Eye (tissue), 1 donor: ENCODE measurements around the gene PFKP.
A peak's percentile ranks its signal among the peaks of the same experiment; 100 is the strongest.

ENCODE experiments used
- DNase-seq: peaks from one replicate; pipeline ENCODE4 v3.0.0-alpha.2; 2015

Gene PFKP

DNA sequence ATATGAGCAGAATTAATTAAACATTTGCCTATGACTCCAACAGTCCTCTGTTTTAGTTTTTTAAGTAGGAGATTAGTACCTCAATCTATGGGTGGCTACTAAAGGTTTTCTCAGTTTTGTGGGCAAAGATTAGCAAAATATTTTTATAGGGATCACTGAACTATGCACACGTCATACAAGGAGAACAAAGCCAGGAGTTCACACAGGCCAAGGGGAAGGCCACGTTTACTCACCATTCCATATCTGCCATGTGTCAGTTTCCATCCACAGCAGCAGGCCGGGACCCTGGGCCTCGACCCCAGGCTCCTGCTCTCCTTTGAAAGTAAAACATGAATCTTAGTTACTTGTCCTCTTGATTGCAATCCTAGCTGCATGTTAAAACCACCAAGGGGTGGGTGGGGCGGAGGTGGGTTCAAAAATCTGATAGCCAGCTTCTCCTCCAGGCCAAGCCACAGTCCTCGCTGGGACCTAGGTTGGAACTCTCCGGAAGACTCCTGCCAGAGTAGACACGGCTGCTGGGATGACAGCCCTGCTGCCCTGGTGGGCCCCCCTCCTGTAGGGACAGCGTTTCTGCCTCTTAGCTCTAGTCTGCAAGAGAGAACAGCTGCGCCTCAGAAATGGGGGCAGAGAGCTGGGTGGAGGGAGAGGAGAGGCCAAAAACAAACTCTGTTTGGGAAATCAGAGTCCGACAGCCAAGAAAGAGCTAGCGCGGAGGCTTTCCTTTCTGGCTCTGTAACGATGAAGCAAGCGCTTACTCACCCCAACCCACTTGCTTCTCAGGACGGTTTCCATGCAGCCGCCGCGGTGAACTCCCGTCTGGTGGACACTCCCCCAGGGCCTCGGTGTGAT is 69.6 kb downstream of the PFKP start:
- DNase-seq: peak; percentile 7

DNA sequence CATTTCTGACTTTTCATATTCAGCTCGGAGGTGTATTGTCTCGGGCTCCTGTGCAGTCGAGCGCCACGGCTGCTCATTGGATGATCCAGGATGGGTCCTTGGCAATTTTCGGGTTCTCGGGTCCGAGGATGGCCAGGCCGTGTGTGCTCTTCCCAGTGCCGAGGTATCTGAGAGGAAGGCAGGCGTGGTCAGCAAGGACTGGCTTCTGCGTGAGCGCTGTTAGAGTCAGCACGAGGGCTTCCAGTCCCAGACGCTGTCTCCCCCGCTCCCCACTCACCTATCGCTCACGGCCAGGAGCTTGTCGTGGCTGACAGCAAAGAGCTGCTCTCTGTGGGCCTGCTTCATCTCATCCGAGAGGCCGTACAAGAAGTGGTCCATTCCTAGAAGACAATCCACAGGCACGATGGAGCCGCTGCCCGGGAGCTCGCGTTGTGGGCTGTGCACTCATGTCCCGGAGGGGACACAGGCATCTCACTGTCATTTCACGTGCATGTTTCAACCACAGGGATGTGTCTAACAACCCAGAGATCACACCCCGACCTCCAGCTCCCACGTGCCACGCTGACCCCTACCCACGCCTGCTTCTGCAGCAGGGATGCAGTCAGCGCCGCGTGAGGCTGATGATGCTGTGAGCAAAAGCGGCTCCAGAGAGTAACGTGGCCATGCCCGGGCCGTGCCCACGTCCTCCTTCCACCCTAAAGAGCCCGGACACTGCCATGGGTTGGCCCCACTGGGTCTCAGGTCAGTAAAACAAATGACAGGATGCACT is 70.8 kb downstream of the PFKP start:
- DNase-seq: no peak

DNA sequence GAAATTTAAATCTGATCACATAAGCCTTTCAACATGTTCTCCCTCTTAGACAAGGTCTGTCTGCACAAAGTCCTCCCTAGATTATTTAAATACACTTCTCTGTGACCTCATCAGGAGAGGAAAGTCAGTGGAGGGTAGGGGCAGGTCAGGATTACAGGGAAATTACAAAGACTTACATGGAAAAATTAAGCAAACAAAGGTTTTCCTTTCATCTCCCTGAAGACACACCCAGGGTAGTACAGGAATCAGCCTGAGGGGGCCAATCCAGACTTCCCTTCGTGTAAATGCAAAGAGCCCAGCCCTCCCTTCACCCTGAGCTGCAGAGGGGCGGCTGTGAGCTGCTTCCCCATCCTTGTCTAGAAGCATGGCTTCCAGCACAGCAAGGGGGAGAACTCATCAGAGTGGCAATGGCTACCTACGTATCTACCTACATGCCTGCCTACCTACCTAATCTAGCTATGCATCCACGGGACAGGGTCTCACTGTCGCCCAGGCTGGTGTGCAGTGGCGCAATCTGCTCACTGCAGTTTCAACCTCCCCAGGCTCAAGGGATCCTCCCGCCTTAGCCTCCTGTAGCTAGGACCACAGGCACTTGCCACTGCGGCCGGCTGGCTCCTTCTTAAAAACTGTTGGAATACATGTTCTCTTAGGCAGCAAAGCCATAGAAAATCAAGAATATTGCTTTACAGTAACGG is 72.0 kb downstream of the PFKP start:
- no peak for DNase-seq

DNA sequence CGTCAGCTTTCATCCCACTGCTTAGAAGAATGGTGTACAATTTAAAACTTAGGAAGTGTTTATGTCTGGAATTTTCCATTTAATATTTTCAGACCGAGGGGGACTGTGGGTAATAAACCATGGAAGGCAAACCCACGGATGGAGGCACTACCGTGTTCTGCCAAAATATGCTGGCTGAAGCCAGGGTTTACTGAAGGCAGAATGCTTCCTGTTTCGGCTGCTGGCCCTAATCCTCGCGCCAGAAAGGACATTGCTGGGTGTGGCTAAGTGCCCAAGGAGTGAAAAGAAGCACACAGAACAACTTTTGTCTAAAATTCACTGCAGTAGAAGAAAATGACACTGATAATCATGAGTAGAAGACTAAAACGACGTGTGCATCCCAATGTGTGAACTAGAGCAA is 72.9 kb downstream of the PFKP start:
- no peak for DNase-seq

DNA sequence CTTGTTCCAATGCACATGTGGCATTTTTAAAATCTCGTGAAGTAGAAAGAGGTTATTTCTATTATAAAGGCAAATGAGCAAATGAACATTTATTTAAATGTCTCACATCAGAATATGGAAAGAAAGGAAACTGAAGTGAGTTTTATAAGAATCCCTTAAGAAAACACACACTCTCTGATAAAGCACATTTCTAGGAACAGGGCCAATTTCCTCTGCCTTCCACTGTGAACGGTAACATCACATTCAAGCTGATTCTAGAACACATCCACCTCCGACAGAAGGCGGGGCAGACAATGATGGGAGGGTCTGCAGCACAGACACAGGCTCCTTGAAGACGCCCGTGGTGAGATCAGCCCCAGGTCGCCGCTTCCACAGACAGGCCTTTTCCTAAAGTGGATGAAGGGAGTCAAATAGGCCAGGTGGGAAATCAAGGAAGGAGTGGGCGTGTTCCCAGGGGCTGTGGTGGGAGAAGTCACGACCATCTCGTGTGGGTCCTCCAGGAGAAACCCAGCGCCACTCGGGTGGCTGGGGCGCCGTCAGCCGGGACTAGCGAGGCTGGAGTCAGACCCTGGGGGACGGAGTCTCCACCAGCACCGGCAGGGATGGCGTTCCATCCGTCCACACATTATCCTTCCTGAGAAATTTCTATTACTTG is 74.1 kb downstream of the PFKP start:
- no peak for DNase-seq

DNA sequence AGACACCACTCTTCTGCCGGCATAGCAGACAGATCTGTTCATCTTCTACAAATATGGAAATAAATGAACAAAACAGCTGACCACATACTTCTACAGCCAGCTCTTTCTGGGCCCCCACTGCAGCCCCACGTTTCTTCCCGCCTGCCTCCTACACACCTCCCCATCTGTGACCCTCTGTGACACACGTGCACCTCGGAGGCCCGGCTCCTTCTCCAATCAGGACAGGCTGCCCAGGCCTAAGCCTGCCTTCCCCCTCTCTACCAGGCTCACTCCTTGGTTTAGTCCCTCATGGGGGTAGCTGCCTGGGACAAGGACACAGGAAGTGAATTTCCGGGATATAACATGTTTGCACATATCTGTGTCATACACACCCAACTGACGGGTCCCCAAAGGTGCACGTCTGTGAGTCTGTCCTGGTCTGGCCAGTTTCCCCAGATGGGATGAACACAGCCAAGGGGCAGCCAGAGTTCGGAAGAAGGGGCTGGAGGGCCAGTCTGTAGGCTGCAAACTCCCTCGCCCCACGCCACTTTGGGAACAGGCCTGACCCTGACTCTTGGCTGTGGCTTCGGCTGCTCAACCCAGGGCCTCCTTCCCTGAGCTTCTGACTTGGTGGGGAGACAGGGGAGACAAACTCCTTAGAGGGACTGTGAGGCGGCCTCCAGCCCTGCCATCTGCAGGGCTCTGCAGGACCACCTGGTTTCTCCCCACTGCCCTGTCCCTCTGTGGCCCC is 75.0 kb downstream of the PFKP start:
- DNase-seq: no peak

DNA sequence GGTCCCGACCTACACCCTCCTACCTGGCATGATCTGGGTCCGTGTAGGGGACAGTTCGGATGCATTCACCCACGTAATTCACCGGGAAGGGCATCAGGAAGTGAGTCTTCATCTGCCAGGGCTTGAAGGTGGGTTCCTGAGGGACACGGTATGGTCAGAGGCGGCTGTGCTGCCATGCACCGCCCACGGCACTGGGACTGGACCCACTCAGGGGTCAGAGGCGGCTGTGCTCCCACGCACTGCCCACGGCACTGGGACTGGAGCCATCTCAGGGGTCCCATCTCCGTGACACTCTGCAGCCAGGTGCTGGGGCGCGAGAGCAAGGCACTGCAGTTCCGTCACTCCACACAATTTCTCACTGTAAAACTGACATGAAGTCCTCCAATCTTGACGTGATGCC is 76.0 kb downstream of the PFKP start:
- DNase-seq: no peak

DNA sequence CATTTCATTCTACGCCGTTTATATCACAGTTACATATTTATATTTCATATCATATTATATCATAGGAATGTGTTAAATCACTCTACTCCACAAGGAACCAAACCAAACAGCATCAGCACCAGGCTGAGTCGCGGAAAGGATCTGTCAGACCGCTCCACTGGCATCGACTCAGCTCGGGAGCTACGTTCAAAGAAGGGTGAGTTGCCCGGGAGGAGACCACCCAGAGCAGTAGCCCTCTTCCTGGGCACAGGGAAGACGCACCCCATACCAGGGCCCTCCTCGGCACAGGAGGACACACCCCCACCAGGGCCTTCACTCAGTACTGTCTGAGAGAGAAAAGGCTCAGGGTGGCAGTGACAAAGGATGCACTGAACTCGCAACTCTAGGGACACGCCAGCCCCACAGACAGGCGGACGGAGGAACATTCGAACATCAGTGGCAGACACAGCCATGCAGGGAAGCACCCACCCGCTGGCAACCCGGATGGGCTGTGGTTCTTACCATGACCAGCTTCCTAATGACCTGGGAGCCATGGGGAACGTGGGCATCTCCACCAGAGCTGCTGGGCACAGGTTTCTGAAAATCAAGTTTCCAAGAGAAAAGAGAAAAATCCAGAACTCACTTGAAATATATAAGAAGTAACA is 76.6 kb downstream of the PFKP start:
- DNase-seq: no peak

DNA sequence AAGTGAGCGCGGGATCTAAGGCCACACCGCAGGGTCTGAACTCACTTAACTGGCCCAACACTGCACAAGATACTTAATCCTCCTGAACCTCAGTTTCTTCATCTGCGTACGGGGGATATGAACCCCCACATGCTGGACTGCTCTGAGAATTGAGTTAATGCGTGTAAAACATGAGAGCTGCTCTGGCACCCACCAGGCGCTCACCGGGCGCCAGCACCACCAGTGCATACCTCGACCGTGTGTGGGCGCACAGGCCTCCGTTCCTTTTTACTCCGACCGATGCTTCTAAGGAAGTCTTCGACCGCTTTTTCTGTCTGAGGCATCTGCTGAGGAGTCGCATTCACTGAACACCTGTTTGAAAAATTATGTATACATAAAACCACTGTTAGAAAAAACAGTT is 78.0 kb downstream of the PFKP start:
- no peak for DNase-seq

DNA sequence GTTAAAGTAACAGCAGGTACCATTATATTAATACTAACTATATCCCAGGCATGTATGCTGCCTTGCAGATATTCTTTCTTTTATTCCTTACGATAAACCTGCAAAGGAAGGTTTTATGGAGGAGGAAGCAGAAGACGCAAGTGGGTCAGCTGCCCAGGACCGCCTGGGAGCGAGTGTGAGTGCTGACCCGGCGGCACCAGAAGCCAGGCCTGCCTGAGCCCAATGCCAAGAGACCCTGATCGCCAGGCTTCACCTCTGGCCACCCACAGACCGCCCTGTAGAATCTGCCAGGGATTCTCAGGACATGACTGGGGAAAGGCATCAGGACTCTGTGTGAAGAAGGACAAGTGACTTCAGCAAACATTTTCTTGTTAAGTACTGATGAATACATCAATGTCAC is 78.9 kb downstream of the PFKP start:
- no peak for DNase-seq

DNA sequence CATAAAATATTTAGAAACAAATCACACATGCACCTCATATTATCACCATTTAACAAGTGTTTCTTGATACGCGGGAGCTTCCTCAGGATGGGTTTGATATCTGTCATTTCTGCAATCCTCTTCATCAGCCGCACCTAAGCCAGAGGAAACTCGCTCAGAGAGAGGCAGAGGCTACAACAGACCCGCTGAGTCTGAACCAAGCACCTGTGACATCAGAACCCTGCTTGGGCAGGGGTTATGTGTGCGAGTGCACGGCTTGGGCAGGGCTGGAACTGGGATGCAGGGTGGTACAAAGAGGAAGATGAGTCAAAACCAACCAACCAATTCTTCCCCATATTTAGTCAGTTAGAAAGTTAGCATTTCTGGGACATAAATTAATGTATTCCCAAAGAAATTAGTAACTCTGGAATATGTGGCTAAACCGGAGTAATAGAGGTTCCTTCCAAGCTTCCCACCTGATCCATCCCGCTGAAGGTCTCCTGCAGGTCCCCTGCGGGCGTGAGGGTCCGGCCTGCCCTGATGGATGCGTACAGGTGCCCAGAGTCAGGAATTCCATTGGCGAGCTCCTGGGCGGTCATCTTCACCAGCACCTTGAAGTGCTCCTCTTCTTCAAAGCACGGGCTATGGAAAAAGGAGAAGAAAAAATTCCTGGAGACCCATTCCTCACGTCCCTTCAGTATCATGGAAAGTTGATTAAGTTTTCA is 79.9 kb downstream of the PFKP start:
- DNase-seq: no peak

DNA sequence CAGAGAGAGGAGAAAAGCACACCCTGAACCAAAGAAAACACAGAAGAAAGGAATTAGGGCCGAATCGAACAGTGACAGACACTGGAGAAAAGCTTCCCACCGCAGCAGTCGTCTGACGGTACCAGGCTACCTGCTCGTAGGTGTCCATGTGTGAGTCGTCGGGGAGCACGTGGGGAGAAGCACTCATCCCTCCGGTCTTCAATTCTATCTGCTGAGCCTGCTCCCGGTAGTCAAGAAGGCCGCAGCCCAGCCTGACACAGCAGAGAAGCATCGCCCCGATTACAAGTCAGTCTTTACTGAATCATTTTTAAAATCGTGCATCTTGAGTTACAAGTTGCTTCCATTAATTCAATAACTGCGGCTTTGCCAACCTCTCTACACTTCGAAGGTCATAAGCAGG is 80.7 kb downstream of the PFKP start:
- no peak for DNase-seq

DNA sequence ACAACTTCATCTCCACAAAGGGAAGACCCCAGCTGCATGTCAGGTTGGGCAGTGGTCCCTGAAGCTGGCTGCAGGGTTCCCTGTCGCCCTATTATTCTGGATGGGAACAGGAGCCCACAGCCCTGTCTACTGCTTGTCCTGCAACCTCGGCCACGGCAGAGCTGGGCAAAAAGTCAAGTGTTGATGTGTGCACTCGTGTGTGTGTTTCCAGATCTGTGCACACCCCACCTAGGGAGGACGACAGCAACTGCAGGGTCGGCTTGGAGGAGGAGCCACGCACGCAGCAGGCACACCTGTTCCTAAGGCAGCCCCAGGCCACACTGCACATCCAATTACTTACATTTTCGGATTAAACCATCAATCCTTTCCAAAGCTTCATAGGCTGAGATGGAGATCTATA is 81.6 kb downstream of the PFKP start:
- DNase-seq: no peak

DNA sequence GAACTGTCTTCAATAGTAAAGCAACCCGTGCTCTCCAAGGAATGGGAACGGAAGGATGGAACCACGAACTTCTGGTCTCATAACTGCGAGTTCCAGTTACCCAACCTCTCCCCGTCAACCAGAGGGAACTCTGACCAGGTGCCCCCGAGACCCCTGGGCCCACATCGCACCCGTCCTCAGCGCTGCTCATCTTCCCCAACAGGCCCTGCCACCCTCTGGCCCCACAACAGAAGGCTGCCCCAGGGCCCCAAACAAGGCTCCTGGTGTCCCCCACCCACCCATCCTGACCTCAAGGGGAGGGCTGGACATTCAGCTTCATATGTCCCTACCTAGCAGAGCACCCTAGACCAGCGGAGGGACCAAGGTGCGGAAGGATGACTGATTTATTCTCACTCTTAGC is 82.6 kb downstream of the PFKP start:
- DNase-seq: no peak

DNA sequence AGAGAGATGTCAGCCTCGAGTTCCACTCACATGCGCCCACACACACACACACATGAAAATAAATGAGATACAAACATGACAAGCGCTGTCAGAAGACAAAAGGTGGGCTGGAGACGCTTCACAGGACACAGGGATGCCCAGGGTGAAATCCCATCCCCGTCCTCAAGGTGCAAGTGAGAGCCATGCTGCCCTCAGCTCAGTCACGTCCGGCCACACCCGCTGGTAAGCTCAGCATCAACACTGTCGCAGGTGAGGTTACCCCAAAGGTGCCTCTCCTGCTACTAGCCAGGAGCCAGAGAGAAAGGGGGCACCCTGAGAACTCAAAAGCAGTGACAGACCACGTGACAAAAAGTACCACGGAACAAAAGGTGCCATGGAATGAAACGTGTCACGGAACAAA is 83.0 kb downstream of the PFKP start:
- DNase-seq: no peak

DNA sequence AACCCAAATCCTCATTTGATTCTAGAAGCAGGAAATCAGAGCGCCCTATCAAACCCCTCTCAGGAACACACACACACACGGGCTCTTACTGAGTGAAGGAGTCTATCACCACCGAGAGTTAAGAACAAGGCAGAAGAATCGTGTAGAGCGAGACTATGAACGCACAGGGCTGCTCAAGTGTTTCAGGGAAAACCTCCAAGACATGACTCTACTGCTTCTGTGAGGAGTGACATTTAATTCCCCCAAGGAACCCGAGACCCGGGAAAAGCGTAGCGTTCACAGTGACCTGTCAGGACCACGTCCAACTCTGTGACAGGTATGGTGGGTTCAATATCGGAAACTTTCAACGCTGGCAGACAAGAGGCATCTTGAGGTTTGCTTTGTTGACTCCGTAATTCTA is 83.6 kb downstream of the PFKP start:
- no peak for DNase-seq

DNA sequence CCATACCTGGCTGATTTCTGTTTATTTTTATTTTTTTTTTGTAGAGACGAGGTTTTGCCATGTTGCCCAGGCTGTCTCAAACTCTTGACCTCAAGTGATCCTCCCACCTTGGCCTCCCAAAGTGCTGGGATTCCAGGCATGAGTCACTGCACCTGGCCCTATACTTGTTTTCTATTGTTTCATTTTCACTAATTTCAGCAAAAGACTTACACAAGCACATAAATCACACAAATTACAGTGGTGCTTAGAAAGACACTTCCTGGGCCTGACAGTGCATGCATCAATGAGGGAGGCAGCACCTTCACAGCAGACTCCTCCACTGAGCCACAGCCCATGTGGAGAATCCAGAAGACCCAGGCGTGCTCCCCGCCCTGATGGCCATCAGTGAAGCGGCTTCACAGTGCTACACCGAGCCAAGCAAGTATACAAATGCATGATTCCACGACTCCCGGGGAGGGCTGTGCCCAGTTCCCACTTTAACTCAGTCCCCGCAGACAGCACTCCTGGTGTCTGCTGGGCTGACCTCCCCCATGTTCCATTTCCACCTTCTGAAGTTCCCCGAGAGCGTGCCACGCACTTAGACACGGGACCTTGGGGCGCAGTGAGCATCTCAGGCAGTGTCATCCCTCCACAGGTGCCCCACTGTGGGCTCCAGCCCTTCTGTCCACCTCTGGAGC is 84.7 kb downstream of the PFKP start:
- no peak for DNase-seq

DNA sequence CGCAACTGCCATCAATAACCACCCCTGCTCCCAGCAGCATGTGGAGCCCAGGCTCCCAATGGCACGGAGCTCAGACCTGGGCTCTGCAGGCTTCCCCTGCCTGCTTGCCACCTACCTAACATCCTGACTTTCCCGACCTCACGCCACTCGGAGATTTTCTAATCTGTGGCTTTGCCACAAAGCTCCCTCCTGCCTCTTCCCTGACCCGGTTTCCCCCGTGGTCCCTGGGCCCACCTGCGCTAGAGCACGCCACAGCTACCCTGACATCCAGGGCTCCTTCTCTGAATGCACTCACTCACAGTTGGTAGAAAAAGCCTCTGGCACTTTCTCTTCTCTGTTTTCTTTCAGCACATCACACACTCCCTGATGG is 85.2 kb downstream of the PFKP start:
- DNase-seq: no peak

DNA sequence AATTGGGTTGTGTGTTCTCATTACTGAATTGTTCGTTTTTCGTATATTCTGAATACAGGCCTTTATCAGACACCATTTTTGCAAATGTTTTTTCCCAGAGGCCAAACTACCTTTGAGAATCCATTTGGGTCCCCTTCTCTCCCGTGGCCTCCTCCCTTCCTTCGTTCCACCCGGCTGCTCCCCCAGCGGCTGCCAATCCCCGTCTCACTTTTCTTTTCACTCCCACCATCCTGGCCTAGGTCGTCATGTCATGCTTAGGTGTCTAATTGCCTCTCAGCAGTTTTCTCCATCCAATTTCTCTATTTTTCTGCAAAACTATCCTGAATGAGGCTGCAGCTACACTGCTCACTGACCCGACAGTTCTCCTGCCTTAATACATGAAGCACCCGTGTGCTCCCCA is 87.3 kb downstream of the PFKP start:
- no peak for DNase-seq

DNA sequence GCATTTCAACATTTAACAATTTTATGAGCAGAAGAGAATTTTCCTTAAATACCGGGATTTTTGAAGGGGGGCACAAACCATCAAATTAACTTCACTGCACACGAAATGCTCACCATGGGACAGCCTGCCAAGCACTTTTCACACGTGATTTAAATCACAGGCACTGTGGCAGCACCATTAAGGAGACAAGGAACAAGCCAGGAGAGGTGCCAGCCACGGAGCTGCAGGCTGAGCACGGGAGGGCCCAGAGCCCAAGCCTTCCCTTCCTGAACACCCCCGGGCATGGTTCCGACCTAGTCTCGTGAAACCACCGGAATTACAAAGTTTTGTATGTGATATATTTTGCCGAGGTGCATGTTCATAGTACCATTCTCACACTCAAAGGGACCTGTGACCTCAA is 91.8 kb downstream of the PFKP start:
- DNase-seq: no peak

DNA sequence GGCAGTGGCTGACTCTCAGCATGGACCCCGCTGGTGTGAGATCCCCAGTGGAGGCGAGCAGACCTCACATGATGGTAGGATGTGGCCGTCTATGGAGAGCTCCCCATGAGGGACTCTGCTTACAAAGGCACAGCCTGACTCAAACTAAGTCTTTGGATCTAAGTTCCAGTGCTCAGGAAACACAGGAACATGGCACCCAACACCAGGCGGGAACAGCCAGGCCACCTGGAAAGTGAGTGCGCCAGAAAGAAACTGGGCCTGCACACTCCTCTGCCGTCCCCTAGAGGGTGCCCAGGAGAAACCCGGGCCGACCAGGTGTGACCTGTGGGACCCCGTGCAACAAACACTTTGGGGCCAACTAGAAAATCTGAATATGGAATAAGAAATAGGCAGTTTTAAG is 95.2 kb downstream of the PFKP start:
- DNase-seq: no peak
